ENCODE data around the gene CACNA1C.

- no peak for TF ChIP-seq EP300 (IDR thresholded peaks at IDR 0.05)
- no peak for TF ChIP-seq CTCF (IDR thresholded peaks at IDR 0.05)
Observed at GRCh38 chr12:2299206-2299605, 246.4 kb downstream of the CACNA1C start.
